Esophagus squamous epithelium (tissue), 4 donors: Measurements from ENCODE around the gene C4A.
"Not testable (repeated sequence)": the region's sequence is repeated elsewhere in the genome, so short reads cannot be mapped to it uniquely, and the experiment has no call there.

Source experiments
- CTCF ChIP-seq, 6 experiments: fragments of 450-650 bp in 4 of 6; fragments of 200-600 bp in 2 of 6; sonication (generic) in 2 of 6; IDR thresholded peaks; one replicate each; pipeline ENCODE4 v1.5.1; 2016 to 2019; ENCODE audit warnings: antibody characterized with exemption in 6 of 6, mild to moderate bottlenecking in 4 of 6, moderate library complexity in 4 of 6
- POLR2A ChIP-seq, 4 donors: fragments of 450-650 bp; IDR thresholded peaks; one replicate each; pipeline ENCODE4 v1.6.1; 2017; ENCODE audit warnings: antibody characterized with exemption in 4 of 4, mild to moderate bottlenecking in 4 of 4, moderate library complexity in 3 of 4

GRCh38 chr6:32004864-32005537 is 23.1 kb downstream of the C4A start:
- TF ChIP-seq CTCF, POLR2A (IDR thresholded peaks at IDR 0.05): not testable (repeated sequence)
